Dermis lymphatic vessel endothelial cell (primary cell): ENCODE results near the gene SLC24A3. TPM values are rescaled to one million over a fixed set of nuclear protein-coding genes. Genes with fewer than 3 reads are reported as not detected.

Source experiments
- total RNA-seq: library from RNA; depleted of rRNA; stranded (reverse); fragments of >200 nt; gene quantifications from 2 replicates; pipeline ENCODE4 v1.2.1, GENCODE V29; 2014

The SLC24A3 gene
- total RNA-seq = 0.34 and 1.8 TPM in 2 replicates

GRCh38 chr20:19212469-19212815, at the start of gene SLC24A3:
TSS of gene SLC24A3 (plus strand) at chr20:19212642.

GRCh38 chr20:19758133-19758500, 545.7 kb downstream of the SLC24A3 start, which contains the start of gene RIN2:
TSS of gene RIN2 (plus strand) at chr20:19758258. CDS start at chr20:19889602, 131,344 bp downstream.

